GF-D8 (cell line): ENCODE data around the gene ZNF337.
A peak's percentile ranks its signal among the peaks of the same experiment; 100 is the strongest.
"Not testable (repeated sequence)": the region's sequence is repeated elsewhere in the genome, so short reads cannot be mapped to it uniquely, and the experiment has no call there.

Source experiments
- DNase-seq: peaks from one replicate; lab custom pipeline; 2025; lab: John Stamatoyannopoulos, UW

ZNF337 gene

DNA sequence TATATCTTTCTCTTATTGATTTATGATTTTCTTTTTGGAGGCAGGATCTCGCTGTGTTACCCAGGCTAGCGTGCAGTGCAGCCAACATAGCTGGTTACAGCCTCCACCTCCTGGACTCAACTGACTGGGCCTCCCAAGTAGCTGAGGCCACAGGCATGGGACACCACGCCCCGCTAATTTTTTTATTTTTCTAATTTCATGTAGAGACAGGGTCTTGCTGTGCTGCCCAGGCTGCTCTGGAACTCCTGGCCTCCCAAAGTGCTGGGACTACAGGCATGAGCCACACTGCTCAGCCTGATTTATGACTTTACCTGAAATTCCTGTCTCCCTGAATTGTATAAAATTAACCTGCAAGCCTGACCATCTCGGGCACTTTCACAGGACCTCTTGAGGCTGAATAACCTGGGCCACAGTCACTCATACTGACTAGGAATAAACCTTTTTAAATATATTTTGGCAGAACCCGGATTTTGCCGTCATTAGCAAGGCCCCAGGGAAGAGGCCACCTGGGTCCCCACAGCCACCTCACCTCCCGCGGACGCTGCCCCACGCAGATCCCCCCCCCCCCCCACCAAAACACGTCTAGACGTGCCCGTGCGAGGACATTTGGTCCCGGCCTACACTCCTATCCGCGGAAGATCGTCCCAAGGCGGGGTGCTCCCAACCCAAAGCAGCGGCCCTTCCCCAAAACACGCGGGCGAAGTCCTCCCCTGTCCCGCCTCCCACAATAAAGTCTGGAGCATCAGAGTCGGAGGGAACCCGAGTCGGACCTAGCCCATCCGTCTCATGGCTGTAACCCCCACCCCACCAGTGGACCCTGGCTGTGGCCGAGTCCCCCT lies 902 bp downstream of the ZNF337 start:
- DNase-seq, result no peak

DNA sequence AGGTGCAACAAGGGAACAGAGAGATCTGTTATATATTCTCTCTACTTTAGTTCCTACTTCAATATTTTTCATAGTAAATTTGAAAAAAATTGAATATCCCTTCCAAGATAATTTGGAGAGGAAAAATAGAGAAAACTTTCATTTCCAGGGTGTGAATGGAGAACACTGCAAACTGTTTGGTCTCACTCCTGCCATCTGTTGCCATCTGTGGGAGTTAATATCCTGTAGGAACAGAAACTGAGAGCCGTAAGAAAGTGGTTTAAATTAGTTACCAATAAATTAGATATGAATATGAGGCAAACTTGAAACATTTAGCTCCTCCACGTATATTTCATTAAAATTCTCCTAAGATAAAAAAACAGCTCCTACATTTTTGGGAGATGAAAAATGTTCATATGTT lies 4.2 kb downstream of the ZNF337 start:
- no peak for DNase-seq

DNA sequence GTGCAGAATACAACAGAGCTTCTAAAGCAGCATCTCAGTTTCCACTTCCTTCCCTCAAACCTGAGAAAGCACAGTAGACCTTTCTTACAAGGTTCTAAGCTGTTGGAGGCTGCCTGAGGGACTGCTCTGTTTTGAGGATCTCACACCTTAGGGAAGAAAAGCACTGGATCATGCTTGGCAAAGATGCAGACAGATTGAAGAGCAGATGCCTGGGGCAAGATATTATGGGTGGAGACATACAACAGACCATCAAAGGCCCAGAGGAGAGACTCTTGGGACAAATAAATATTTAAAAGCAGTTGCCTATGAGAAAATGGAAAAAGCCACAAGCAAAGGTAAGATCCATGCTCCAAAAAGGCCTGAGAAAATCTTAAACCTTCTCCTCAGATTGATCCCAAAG lies 6.2 kb downstream of the ZNF337 start:
- DNase-seq, result no peak

DNA sequence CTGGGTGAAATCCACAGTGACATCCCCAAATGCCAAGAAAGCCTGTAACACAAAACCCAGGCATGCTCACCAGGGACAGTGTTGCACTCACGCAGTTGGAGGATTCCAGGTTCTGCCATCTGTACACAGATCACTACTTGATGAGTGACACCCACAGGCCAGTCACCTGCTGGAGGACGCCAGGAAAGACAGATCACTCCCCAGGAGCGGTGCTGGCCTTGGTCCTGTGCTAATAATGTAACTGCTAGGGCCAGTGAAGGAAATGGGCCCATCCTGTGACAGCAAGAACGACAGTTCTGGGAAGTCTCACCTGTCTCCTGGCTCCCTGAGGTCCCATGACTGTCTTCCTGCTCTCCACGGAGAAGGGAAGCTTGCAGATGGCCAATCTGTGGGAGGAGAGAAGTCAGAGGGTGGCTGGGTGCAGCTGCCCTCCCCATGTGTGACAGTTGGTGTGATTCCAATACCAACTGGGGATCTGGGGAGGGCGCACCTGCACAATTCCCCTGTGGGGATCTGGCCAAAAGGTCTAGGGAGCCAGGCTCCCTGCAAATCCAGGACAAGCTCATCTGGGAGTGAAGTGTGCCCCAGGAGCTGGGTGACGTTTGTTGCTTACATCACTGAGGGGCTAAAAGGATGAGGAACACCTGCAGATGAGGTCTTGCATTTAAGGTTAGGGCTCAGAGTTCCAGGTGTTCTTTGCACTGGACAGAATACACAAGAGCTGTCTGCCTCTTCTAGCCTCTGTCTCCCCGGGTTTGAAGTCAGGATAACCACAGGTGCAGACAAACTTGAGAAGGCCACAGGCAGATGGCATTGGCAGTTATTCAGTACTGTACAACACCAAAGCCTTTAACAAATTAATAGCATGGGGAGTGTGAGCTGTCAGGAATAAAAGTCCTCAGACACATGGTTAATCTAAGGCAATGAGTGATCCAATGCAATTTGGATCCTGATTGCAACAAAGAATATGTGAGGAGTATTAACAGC lies 10.3 kb downstream of the ZNF337 start:
- no peak for DNase-seq

DNA sequence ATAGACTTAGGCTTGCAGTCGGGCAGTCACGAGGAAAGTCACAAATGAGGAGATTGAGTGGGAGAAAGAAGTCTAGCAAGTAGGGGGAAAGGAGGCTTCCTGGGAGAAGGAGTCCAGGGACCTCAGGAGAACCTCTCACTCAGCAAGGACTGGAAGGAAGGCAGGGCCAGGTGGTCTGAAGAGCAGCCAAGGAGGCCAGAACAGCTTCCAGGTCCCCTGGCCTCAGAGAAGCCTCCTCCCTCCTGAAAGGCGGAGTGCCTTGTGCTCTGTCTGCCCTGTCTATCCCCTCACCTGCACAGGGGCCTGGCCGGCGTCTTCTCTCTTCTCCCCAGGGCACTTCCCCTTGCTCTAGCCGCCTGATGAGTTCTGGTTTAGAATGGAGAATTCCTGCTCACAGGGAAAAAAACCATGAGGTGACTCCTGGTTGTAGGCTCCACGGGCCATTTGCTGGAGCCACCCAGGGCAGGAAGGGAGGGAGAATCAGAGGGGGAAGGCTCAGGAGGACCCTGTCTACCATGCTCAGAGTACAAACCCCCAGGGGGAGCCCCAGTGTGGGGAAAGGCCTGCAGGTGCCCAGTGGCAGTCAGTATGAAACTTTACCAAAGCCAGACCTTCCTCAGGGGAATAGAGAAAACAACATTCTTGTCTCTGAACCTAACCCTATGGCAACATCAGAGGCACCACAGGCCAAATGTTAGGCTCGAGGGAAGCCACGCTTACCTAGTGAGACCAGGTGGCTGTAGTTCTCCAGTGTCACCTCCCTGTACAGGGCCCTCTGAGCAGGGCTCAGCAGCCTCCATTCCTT lies 11.2 kb downstream of the ZNF337 start:
- DNase-seq, result no peak

DNA sequence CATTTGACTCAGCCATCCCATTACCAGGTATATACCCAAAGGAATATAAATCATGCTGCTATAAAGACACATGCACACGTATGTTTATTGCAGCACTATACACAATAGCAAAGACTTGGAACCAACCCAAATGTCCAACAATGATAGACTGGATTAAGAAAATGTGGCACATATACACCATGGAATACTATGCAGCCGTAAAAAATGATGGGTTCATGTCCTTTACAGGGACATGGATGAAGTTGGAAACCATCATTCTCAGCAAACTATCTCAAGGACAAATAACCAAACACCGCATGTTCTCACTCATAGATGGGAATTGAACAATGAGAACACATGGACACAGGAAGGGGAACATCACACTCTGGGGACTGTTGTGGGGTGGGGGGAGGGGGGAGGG lies 12.8 kb downstream of the ZNF337 start:
- not testable (repeated sequence) for DNase-seq

DNA sequence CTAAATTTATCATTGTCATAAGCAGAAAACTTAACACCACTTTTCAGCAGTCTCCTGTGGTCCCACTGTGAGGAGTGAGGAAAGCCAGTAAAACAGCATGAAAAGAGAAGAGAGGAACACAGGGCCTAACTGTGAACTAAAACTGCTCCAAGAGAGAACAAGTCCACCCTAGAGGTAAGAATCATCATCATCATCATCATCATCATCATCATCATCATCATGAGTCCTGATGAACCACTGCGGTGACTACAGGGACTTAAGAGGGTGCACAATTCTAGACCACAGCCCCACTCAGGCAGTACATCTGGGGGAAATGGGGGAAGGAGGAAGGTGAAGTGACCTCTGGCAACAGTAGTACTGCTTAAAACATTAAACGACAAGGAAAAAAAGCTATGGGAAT lies 13.6 kb downstream of the ZNF337 start:
- no peak for DNase-seq

DNA sequence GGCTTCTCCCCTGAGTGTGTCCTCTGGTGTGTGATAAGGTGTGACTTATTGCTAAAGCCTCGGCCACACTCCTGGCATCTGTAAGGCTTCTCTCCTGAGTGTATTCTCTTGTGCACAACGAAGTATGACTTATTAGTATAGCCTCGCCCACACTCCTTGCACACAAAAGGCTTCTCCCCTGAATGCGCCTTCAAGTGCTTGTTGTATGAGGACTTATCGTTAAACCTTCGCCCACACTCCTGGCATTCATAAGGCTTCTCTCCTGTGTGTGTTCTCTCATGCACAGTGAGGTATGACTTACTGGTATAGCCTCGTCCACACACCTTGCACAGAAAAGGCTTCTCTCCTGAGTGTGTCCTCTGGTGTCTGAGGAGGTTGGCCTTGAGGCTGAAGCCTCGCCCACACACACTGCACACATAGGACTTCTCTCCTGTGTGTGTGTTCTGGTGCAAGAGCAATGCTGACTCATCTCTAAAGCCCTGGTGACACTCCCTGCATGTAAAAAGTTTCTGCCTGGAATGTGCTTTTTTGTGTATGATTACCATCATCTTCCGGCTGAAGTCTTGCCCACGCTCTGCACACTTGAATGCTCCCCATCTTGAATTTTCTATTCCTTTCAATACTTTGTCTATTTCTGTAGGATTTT lies 20.4 kb downstream of the ZNF337 start:
- no peak for DNase-seq

DNA sequence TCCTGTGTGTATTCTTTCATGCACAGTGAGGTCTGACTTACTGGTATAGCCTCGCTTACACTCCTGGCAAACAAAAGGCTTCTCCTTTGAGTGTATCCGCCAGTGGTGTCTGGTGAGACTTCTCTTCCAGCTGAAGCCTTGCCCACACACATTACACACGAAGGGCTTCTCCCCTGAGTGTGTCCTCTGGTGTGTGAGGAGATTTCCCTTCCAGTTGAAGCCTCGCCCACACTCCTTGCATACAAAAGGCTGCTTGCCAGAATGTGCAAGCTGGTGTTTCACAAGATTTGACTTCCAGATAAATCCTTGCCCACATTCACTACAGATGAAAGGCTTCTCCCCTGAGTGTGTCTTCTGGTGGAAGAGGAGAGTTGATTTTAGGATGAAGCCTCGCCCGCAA lies 21.5 kb downstream of the ZNF337 start:
- DNase-seq, result no peak

DNA sequence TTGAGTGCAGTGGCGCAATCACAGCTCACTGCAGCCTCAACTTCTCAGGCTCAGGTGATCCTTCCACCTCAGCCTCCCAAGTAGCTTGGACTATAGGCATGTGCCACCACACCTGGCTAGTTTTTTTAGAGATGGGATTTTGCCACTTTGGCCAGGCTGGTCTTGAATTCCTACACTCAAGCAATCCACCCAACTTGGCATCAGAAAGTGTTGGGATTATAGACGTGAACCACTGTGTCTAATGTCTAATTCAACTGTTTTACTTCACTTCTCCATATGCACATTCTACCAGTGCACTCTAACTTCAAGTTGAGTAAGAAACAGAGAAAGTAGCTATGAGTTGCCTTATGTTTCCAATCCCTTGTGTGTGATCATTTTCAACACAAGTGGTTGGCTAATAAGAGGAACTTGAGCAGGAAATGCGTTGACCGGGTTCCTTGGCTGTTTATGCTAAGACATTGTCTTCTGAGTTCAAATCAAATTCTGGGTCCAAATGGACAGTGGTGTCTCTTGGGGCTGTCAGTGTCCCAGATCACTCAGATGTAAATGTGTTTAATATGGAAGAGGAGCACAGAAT lies 23.9 kb downstream of the ZNF337 start:
- DNase-seq, result peak; percentile 21

DNA sequence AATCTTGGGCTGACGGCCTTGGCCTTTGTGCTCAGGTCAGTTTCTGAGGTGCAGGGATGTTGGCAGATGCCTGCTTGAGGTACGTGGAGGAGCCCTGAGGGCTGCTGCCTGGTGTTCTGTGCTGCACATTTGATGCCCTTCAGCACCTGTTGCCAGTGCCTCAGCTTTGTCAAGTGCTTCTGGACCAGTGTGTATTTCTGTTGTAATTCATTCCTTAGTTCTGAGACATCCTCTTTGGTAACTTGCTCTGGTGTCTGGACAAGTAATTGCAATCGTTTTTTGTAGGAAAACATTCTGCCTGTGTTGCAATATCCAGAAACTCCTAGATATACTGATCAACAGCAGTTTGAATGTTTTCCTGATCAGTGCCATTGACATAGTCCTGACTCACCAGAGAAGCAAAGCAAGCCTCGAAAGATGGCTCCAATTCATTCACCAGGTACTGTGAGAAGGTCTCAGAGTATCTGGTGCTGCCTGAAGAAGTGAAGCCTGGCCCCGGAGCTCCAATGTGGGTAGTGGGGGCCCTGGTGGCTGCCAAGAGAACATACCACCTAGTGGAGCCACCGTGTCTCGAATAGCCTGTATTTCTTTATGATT lies 26.7 kb downstream of the ZNF337 start:
- DNase-seq, result no peak

DNA sequence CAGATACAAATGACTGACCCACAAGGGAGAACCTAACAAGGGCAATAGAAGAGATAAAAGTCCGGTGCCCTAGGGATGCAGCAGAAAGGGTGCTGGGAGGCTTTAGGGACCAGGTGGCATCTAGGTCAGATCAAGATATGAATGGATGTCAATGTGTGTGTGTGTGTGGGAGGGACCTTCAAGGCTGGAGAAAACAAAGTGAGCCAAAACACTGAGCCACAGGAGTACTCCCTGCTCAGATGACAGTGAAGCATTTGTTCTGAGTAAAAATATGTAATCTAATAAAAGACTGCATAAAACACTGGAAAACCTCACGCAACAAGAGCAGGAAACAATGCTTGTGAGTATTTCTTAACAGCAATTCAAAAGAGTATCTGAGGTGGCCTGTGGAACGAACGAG lies 28.2 kb downstream of the ZNF337 start:
- DNase-seq, result no peak

DNA sequence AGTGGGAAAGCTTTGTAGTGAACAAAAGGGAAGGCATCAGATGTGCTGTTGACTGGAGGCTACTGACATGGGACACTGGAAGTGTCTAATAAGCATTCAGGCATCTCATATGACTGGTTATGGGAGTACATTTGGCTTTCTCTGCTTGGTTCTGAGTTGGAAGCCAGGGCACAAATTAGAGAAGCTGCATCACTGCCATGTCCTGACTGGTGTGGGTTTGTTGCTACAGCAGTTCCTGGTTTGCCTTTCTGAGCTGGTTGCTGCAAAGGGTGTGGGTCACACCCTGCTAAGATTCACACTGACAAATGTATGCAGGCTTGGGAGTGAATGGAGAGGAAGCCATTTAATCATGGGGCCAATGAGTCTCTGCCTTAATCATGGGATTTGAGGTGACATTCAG lies 36.7 kb downstream of the ZNF337 start:
- no peak for DNase-seq

DNA sequence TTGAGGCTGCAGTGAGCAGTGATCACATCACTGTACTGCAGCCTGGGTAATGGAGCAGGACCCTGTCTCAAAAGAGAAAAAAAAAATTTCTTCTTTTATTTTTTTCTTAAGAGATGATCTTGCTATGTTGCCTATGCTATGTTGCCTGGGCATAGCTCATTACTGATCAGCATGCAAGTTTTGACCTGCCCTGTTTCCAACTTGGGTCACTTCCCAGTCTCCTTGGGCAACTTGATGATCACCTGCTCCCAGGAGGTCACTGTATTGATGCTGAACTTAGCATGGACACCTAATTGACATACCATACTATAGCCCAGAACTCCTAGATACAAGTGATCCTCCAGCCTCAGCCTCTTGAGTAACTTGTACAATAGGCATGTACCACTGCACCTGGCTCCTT lies 42.2 kb downstream of the ZNF337 start:
- no peak for DNase-seq

DNA sequence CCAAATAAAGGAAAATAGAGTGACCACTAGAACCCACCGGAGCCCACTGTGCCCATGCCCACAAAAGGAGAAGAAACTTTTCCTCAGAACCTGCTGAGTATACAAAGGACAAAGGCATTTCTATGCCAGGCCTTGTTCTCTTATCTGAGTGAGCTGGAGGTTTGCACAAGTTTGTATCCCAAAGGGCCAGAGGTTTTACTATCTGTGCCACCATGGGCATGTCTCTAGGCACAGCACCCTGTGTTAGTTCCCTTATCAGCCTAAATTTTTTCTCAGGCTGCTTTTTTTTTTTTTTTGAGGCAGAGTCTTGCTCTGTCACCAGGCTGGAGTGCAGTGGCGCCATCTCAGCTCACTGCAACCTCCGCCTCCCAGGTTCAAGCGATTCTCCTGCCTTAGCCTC lies 43.8 kb downstream of the ZNF337 start:
- not testable (repeated sequence) for DNase-seq

DNA sequence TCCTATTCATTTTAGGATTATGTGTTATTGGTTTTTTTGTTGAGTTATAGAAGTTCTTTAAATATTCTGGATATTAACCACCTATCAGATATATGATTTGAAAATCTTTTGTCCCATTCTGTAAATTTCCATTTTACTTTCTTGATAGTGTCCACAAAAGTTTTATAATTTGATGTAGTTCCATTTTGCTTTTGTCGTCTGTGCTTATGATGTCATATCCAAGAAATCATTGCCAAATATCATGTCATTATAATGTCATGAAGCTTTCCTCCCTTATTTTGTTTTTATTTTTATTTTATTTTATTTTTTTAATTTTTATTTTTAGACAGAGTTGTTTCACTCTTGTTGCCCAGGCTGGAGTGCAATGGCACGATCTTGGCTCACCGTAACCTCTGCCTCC lies 51.8 kb downstream of the ZNF337 start:
- DNase-seq, result no peak

DNA sequence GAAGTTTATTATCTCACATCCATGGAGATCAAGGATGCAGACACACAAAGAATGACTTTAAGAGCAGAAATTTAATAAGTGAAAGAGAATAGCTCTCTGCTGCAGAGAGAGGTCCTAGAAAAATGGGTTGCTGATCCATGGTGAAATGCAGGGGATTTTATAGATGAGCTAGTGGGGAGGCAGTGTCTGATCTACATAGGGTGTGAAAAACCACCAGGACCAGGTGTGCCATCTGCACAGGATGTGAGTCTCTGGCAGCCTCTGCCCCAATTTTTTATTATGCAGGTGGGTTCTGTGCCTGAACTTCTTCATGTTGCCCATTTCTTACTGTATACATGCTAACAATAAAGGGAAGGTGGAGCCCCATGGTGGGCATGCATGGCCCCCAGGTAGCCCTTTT lies 52.9 kb downstream of the ZNF337 start:
- DNase-seq, result no peak

DNA sequence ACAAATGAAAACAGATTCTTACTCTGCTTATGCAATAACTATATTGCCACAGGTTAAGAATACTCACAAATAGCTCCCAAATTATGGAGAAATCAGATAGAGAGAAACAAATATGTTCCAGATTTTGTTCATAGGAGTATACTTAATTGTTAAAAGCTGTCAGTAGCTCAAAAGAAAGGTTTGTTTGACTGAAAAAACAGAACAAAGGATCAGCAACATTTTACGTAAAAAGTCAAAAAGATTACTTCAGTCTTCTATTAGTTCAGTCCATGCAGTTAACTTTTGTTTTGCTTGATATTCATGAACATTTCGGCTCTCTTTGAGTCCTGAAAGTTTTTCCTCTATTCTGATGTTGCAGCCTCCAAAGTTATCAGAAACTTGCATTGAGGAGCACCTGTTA lies 59.4 kb downstream of the ZNF337 start:
- DNase-seq, result no peak

DNA sequence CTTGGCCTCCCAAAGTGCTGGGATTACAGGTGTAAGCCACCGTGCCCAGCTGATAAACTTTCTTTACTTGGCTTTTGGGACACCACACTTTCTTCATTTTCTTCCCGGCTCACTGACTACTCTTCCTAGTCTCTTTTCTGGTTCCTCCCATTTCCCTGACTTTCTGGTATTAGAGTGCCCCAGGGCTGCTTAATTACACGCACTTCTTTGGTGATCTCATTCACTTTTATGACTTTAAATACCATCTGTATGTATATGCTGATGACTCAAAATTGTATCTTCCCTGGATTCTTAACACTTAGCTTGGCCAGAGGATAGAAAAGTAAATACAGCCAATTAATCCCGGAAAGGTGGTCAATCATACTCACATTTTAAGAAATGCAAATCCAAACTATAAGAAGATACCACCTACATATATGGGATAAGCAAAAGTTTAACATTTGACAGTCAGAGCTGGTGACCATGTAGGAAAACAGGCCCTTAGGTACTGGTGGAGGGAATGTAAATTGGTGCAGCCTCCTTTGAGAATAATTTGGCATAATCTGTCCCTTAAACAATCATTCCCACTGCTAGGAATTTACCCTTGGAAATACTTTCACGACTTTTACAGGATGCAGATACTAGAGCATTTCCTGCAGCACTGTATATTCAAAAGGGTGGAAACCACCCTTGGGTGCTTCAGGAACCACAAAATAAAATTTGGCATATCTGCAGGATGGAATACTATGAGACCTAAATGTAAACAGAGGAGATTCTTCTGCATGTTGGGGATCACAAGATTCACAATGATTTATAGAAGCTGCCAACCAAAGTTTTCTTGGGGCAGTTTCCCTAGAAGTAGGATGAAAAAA lies 63.5 kb downstream of the ZNF337 start:
- DNase-seq, result no peak

DNA sequence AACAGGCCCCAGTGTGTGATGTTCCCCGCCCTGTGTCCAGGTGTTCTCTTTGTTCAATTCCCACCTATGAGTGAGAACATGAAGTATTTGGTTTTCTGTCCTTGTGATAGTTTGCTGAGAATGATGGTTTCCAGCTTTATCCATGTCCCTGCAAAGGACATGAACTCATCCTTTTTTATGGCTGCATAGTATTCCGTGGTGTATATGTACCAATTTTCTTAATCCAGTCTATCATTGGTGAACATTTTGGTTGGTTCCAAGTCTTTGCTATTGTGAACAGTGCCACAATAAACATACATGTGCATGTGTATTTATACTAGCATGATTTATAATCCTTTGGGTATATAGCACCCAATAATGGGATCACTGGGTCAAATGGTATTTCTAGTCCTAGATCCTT lies 66.0 kb downstream of the ZNF337 start:
- DNase-seq, result not testable (repeated sequence)
